DMS79 (cell line): Measurements from ENCODE around the gene PLXDC2.

ENCODE experiments used
- DNase-seq: peaks from one replicate; lab custom pipeline; 2025; lab: John Stamatoyannopoulos, UW

Gene PLXDC2

GRCh38 chr10:19815731-19816410 is 361 bp upstream of the PLXDC2 start:
- DNase-seq: no peak

- no peak for DNase-seq
These were observed 1.1 kb downstream of the PLXDC2 start for GRCh38 chr10:19817231-19817933.

GRCh38 chr10:19818876-19819275 is 2.6 kb downstream of the PLXDC2 start:
- no peak for DNase-seq

GRCh38 chr10:19819419-19820033 is 3.3 kb downstream of the PLXDC2 start:
- DNase-seq: no peak

GRCh38 chr10:19824381-19825342 is 8.4 kb downstream of the PLXDC2 start:
- no peak for DNase-seq

- DNase-seq: no peak
These were observed 9.5 kb downstream of the PLXDC2 start for GRCh38 chr10:19825700-19826099.

- DNase-seq: no peak
These were observed 10.5 kb downstream of the PLXDC2 start for GRCh38 chr10:19826712-19827111.

- DNase-seq: no peak
These were observed 12.2 kb downstream of the PLXDC2 start for GRCh38 chr10:19828278-19829049.

- DNase-seq: no peak
These were observed 16.5 kb downstream of the PLXDC2 start for GRCh38 chr10:19832699-19833098.

- no peak for DNase-seq
These were observed 17.1 kb downstream of the PLXDC2 start for GRCh38 chr10:19833170-19833824.

- no peak for DNase-seq
These were observed 19.7 kb downstream of the PLXDC2 start for GRCh38 chr10:19835952-19836351.

GRCh38 chr10:19839090-19839489 is 22.9 kb downstream of the PLXDC2 start:
- DNase-seq: no peak

GRCh38 chr10:19839552-19839951 is 23.3 kb downstream of the PLXDC2 start:
- DNase-seq: no peak

GRCh38 chr10:19840776-19841175 is 24.5 kb downstream of the PLXDC2 start:
- DNase-seq: no peak

GRCh38 chr10:19843487-19843886 is 27.3 kb downstream of the PLXDC2 start:
- no peak for DNase-seq

GRCh38 chr10:19845503-19846368 is 29.5 kb downstream of the PLXDC2 start:
- DNase-seq: no peak

- no peak for DNase-seq
These were observed 31.1 kb downstream of the PLXDC2 start for GRCh38 chr10:19847321-19847720.

- DNase-seq: no peak
These were observed 32.2 kb downstream of the PLXDC2 start for GRCh38 chr10:19848226-19848985.

- DNase-seq: no peak
These were observed 37.6 kb downstream of the PLXDC2 start for GRCh38 chr10:19853831-19854230.
